Measurements from ENCODE around the gene COTL1.

The COTL1 gene

GRCh38 chr16:84603940-84604339, 13.9 kb downstream of the COTL1 start:
- Histone ChIP-seq H3K27me3 (replicated peaks in 2 of 5; ENCODE audit: control insufficient read depth in 4 of 5, insufficient read depth in 5 of 5, low read length in 4 of 5) (no peaks in the 10 kb centered on the region), H3K4me3 (ENCODE audit: control insufficient read depth in 1 of 7, extremely low read depth in 1 of 7, insufficient read depth in 4 of 7, low read depth in 2 of 7, low read length in 6 of 7) (no peak overlapping the region), H3K4me1 (ENCODE audit: control extremely low read depth in 1 of 4, control insufficient read depth in 4 of 4, insufficient read depth in 4 of 4, low read length in 3 of 4) (peaks cover 22 to 84% (median 61%) of the 10 kb centered on the region in 4 experiments), H3K36me3 (ENCODE audit: control insufficient read depth in 4 of 4, insufficient read depth in 4 of 4, low read length in 3 of 4) (peaks cover 0 to 2% (median 0%) of the 10 kb centered on the region in 4 experiments), H3K9me3 (ENCODE audit: control extremely low read depth in 1 of 5, control insufficient read depth in 4 of 5, insufficient read depth in 2 of 5, low read depth in 1 of 5, low read length in 4 of 5) (peaks cover 0 to 2% (median 0%) of the 10 kb centered on the region in 5 experiments), H3K27ac (ENCODE audit: insufficient read depth in 1 of 2, low read depth in 1 of 2, low read length in 2 of 2, poor library complexity in 1 of 2, severe bottlenecking in 2 of 2) (no peak overlapping the region)
- DNase-seq = no peak
- CTCF ChIA-PET = interaction anchor here (0.5 kb wide), 1 partner anchor 44 kb away, joined by 3 read pairs; no protein-coding TSS in a partner anchor
- POLR2A ChIA-PET = no interaction called here
- WGBS (ENCODE audit: insufficient coverage) = 80% methylated on average over 3 of the region's 10 CpGs

GRCh38 chr16:84603140-84603816, 14.6 kb downstream of the COTL1 start:
- Histone ChIP-seq H3K36me3 (ENCODE audit: control insufficient read depth in 4 of 4, insufficient read depth in 4 of 4, low read length in 3 of 4) (peaks cover 0 to 2% (median 0%) of the 10 kb centered on the region in 4 experiments), H3K27me3 (replicated peaks in 2 of 5; ENCODE audit: control insufficient read depth in 4 of 5, insufficient read depth in 5 of 5, low read length in 4 of 5) (no peaks in the 10 kb centered on the region), H3K4me3 (ENCODE audit: control insufficient read depth in 1 of 7, extremely low read depth in 1 of 7, insufficient read depth in 4 of 7, low read depth in 2 of 7, low read length in 6 of 7) (peak overlapping the region in 1 of 7 experiments; percentile 28), H3K27ac (ENCODE audit: insufficient read depth in 1 of 2, low read depth in 1 of 2, low read length in 2 of 2, poor library complexity in 1 of 2, severe bottlenecking in 2 of 2) (no peak overlapping the region), H3K4me1 (ENCODE audit: control extremely low read depth in 1 of 4, control insufficient read depth in 4 of 4, insufficient read depth in 4 of 4, low read length in 3 of 4) (peaks cover 22 to 83% (median 56%) of the 10 kb centered on the region in 4 experiments), H3K9me3 (ENCODE audit: control extremely low read depth in 1 of 5, control insufficient read depth in 4 of 5, insufficient read depth in 2 of 5, low read depth in 1 of 5, low read length in 4 of 5) (peaks cover 0 to 2% (median 0%) of the 10 kb centered on the region in 5 experiments)
- ChIA-PET CTCF (interaction anchor here (0.7 to 3.9 kb wide), 3 partner anchors 61 to 874 kb away, joined by 3 to 15 read pairs (median 4); no protein-coding TSS in a partner anchor), POLR2A (no interaction called here)
- DNase-seq = peak in 1 of 3 donors; percentile 65
- 84% methylated on average over 22 of the region's 23 CpGs for WGBS (ENCODE audit: insufficient coverage)

GRCh38 chr16:84600343-84601229, 17.3 kb downstream of the COTL1 start:
- DNase-seq = peak; percentile 42 to 80 (median 74)
- Histone ChIP-seq H3K9me3 (ENCODE audit: control extremely low read depth in 1 of 5, control insufficient read depth in 4 of 5, insufficient read depth in 2 of 5, low read depth in 1 of 5, low read length in 4 of 5) (peaks cover 0 to 2% (median 0%) of the 10 kb centered on the region in 5 experiments), H3K27ac (ENCODE audit: insufficient read depth in 1 of 2, low read depth in 1 of 2, low read length in 2 of 2, poor library complexity in 1 of 2, severe bottlenecking in 2 of 2) (peak overlapping the region in 1 of 2 experiments; percentile 84), H3K4me3 (ENCODE audit: control insufficient read depth in 1 of 7, extremely low read depth in 1 of 7, insufficient read depth in 4 of 7, low read depth in 2 of 7, low read length in 6 of 7) (peak overlapping the region in 5 of 7 experiments; percentile 26 to 73 (median 60)), H3K4me1 (ENCODE audit: control extremely low read depth in 1 of 4, control insufficient read depth in 4 of 4, insufficient read depth in 4 of 4, low read length in 3 of 4) (peaks cover 13 to 81% (median 54%) of the 10 kb centered on the region in 4 experiments), H3K36me3 (ENCODE audit: control insufficient read depth in 4 of 4, insufficient read depth in 4 of 4, low read length in 3 of 4) (no peaks in the 10 kb centered on the region), H3K27me3 (replicated peaks in 2 of 5; ENCODE audit: control insufficient read depth in 4 of 5, insufficient read depth in 5 of 5, low read length in 4 of 5) (no peaks in the 10 kb centered on the region)
- WGBS (ENCODE audit: insufficient coverage) = 79% methylated on average over 23 of the region's 25 CpGs
- POLR2A ChIA-PET = no interaction called here
- CTCF ChIA-PET = interaction anchor here (1.1 to 3.9 kb wide), 7 partner anchors 10 to 89 kb away, joined by 3 to 15 read pairs (median 4); no protein-coding TSS in a partner anchor

GRCh38 chr16:84599521-84600202, 18.2 kb downstream of the COTL1 start:
- POLR2A ChIA-PET = interaction anchor here (1.2 kb wide), 1 partner anchor 18 kb away, joined by 3 read pairs; the partner anchor contains the start of gene COTL1
- no peaks in the 10 kb centered on the region for H3K9me3 ChIP-seq (ENCODE audit: control extremely low read depth in 1 of 5, control insufficient read depth in 4 of 5, insufficient read depth in 2 of 5, low read depth in 1 of 5, low read length in 4 of 5)
- peak overlapping the region in 6 of 7 experiments; percentile 35 to 73 (median 50) for H3K4me3 ChIP-seq (ENCODE audit: control insufficient read depth in 1 of 7, extremely low read depth in 1 of 7, insufficient read depth in 4 of 7, low read depth in 2 of 7, low read length in 6 of 7)
- peak overlapping the region; percentile 47 to 84 for H3K27ac ChIP-seq (ENCODE audit: insufficient read depth in 1 of 2, low read depth in 1 of 2, low read length in 2 of 2, poor library complexity in 1 of 2, severe bottlenecking in 2 of 2)
- no peaks in the 10 kb centered on the region for H3K27me3 ChIP-seq (replicated peaks in 2 of 5; ENCODE audit: control insufficient read depth in 4 of 5, insufficient read depth in 5 of 5, low read length in 4 of 5)
- H3K36me3 ChIP-seq (ENCODE audit: control insufficient read depth in 4 of 4, insufficient read depth in 4 of 4, low read length in 3 of 4) = no peaks in the 10 kb centered on the region
- DNase-seq = peak; percentile 64 to 87 (median 79)
- WGBS (ENCODE audit: insufficient coverage) = 0% methylated on average over 3 of the region's 12 CpGs
- CTCF ChIA-PET = interaction anchor here (1.2 to 3.9 kb wide), 3 partner anchors 10 to 88 kb away, joined by 3 to 15 read pairs (median 10); no protein-coding TSS in a partner anchor
- peaks cover 13 to 77% (median 54%) of the 10 kb centered on the region in 4 experiments for H3K4me1 ChIP-seq (ENCODE audit: control extremely low read depth in 1 of 4, control insufficient read depth in 4 of 4, insufficient read depth in 4 of 4, low read length in 3 of 4)

GRCh38 chr16:84598360-84598759, 19.5 kb downstream of the COTL1 start:
- Histone ChIP-seq H3K4me1 (ENCODE audit: control extremely low read depth in 1 of 4, control insufficient read depth in 4 of 4, insufficient read depth in 4 of 4, low read length in 3 of 4) (peaks cover 13 to 68% (median 52%) of the 10 kb centered on the region in 4 experiments), H3K27ac (ENCODE audit: insufficient read depth in 1 of 2, low read depth in 1 of 2, low read length in 2 of 2, poor library complexity in 1 of 2, severe bottlenecking in 2 of 2) (peak overlapping the region in 1 of 2 experiments; percentile 30), H3K9me3 (ENCODE audit: control extremely low read depth in 1 of 5, control insufficient read depth in 4 of 5, insufficient read depth in 2 of 5, low read depth in 1 of 5, low read length in 4 of 5) (no peaks in the 10 kb centered on the region), H3K36me3 (ENCODE audit: control insufficient read depth in 4 of 4, insufficient read depth in 4 of 4, low read length in 3 of 4) (peaks cover 0 to 3% (median 0%) of the 10 kb centered on the region in 4 experiments), H3K4me3 (ENCODE audit: control insufficient read depth in 1 of 7, extremely low read depth in 1 of 7, insufficient read depth in 4 of 7, low read depth in 2 of 7, low read length in 6 of 7) (no peak overlapping the region), H3K27me3 (replicated peaks in 2 of 5; ENCODE audit: control insufficient read depth in 4 of 5, insufficient read depth in 5 of 5, low read length in 4 of 5) (no peaks in the 10 kb centered on the region)
- WGBS (ENCODE audit: insufficient coverage) = 93% methylated on average over 4 of the region's 6 CpGs
- ChIA-PET POLR2A (interaction anchor here (1.3 kb wide), 1 partner anchor 13 kb away, joined by 3 read pairs; no protein-coding TSS in a partner anchor), CTCF (no interaction called here)
- no peak for DNase-seq

GRCh38 chr16:84597931-84598351, 19.9 kb downstream of the COTL1 start:
- Histone ChIP-seq H3K27me3 (replicated peaks in 2 of 5; ENCODE audit: control insufficient read depth in 4 of 5, insufficient read depth in 5 of 5, low read length in 4 of 5) (no peaks in the 10 kb centered on the region), H3K36me3 (ENCODE audit: control insufficient read depth in 4 of 4, insufficient read depth in 4 of 4, low read length in 3 of 4) (peaks cover 0 to 3% (median 0%) of the 10 kb centered on the region in 4 experiments), H3K9me3 (ENCODE audit: control extremely low read depth in 1 of 5, control insufficient read depth in 4 of 5, insufficient read depth in 2 of 5, low read depth in 1 of 5, low read length in 4 of 5) (no peaks in the 10 kb centered on the region), H3K4me1 (ENCODE audit: control extremely low read depth in 1 of 4, control insufficient read depth in 4 of 4, insufficient read depth in 4 of 4, low read length in 3 of 4) (peaks cover 13 to 64% (median 50%) of the 10 kb centered on the region in 4 experiments), H3K4me3 (ENCODE audit: control insufficient read depth in 1 of 7, extremely low read depth in 1 of 7, insufficient read depth in 4 of 7, low read depth in 2 of 7, low read length in 6 of 7) (peak overlapping the region in 1 of 7 experiments; percentile 23), H3K27ac (ENCODE audit: insufficient read depth in 1 of 2, low read depth in 1 of 2, low read length in 2 of 2, poor library complexity in 1 of 2, severe bottlenecking in 2 of 2) (peak overlapping the region in 1 of 2 experiments; percentile 30)
- 73% methylated on average over 7 of the region's 8 CpGs for WGBS (ENCODE audit: insufficient coverage)
- DNase-seq = no peak
- ChIA-PET CTCF (interaction anchor here (0.8 kb wide), 1 partner anchor 13 kb away, joined by 3 read pairs; no protein-coding TSS in a partner anchor), POLR2A (interaction anchor here (0.6 to 1.3 kb wide), 3 partner anchors 12 to 92 kb away, joined by 3 to 5 read pairs (median 3); partner anchors contain the start of gene COTL1)

Data from common myeloid progenitor, CD34-positive (primary cell).